Measurements from ENCODE around the gene ATP8A2. TPM values are rescaled to one million over a fixed set of nuclear protein-coding genes. Genes with fewer than 3 reads are reported as not detected.
A peak's percentile ranks its signal among the peaks of the same experiment; 100 is the strongest.

The ATP8A2 gene
- total RNA-seq, 1 experiment from 2014 or later, result 0.26 TPM

- in situ Hi-C loops (cut with HindIII; ENCODE audit: low pct_unique_long_range_greater_than_20kb, low sequenced_read_pairs), result no loop called here
- no peak for DNase-seq (ENCODE audit: low read depth, low spot score)
These were observed 57.7 kb downstream of the ATP8A2 start for GRCh38 chr13:25429466-25429865.

GRCh38 chr13:25432691-25433090 lies 60.9 kb downstream of the ATP8A2 start:
- in situ Hi-C loops (cut with HindIII; ENCODE audit: low pct_unique_long_range_greater_than_20kb, low sequenced_read_pairs), result no loop called here
- no peak for DNase-seq (ENCODE audit: low read depth, low spot score)

DNA sequence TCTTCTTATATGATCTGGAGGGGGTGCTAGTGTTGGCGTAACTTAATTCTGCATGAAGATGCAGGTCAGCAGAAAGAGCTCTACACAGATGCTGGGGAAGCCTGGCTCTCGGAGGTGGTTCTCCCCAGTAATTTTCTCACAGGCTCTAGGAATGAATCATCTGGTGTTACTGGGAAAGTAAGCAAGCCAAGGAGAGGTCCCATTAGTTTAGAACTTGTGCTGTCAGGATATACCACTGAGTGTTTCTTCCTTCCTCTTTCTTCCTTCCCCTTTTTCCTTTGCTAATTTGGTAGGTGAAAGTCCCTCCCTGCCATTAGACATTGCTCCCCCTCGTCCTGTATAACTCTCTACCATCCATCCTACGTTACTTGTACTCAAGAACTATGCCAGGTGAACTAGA lies 68.3 kb downstream of the ATP8A2 start:
- in situ Hi-C loops (cut with HindIII; ENCODE audit: low pct_unique_long_range_greater_than_20kb, low sequenced_read_pairs), result no loop called here
- DNase-seq (ENCODE audit: low read depth, low spot score), result no peak

DNA sequence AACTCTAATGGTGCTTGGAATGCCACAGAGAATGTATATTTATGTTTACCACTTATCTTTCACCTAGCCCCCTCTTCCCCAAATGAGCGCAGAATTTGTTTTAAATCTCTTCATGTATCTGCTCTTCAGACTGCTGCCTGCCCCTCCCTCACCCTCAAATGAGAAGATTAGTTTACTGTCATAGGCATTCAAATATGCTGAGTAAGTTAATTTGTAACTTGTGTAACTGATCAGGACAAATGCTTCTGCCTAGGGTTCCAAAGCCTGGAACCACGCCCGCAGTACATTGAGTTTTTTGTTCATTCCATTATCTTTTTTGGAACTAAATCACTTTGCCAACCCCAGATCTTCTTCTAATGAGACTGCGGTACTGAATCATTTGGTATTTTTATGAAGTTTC lies 74.5 kb downstream of the ATP8A2 start:
- in situ Hi-C loops (cut with HindIII; ENCODE audit: low pct_unique_long_range_greater_than_20kb, low sequenced_read_pairs), result no loop called here
- DNase-seq (ENCODE audit: low read depth, low spot score), result no peak

DNA sequence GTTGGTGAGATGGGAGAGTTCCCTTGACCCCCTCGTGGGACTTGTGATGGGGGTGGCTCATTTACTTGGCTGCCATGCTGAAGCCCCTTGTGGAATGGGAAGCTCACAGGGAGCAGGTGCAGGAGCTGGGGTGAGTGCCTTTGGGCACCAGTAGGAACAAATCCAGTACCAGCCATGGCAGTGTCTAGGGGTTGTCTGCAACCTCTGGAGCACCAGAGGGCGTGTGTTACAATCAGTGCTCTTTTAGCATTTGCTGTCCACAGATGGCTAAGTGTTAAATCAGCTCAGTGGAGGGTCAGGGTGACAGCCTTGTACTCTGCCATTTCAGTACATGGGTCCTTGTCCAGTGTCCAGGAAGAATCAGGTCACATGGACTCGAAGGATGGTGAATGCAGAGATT lies 75.6 kb downstream of the ATP8A2 start:
- peak; percentile 7 for DNase-seq (ENCODE audit: low read depth, low spot score)
- in situ Hi-C loops (cut with HindIII; ENCODE audit: low pct_unique_long_range_greater_than_20kb, low sequenced_read_pairs), result no loop called here

GRCh38 chr13:25453850-25454365 lies 82.1 kb downstream of the ATP8A2 start:
- DNase-seq (ENCODE audit: low read depth, low spot score), result no peak
- in situ Hi-C loops (cut with HindIII; ENCODE audit: low pct_unique_long_range_greater_than_20kb, low sequenced_read_pairs), result no loop called here

DNA sequence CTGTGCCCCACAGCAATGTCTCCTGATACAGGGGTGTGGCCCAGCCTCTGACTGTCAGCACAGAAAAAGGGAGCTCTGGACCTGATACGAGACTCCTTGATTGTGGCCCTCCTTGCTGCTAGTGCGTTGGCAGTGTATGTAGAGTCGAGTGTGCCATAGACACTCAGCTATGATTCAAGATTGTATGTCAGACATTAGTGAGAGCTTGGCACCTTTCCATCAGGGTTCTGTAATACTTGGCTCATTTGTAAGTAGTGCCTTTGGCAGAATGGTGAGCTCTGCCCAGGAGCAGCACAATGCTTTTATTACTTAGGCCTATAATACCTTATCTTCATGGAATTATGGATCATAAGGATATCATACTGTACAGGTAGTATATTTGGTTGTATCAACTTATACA lies 83.4 kb downstream of the ATP8A2 start:
- no peak for DNase-seq (ENCODE audit: low read depth, low spot score)
- in situ Hi-C loops (cut with HindIII; ENCODE audit: low pct_unique_long_range_greater_than_20kb, low sequenced_read_pairs), result no loop called here

DNA sequence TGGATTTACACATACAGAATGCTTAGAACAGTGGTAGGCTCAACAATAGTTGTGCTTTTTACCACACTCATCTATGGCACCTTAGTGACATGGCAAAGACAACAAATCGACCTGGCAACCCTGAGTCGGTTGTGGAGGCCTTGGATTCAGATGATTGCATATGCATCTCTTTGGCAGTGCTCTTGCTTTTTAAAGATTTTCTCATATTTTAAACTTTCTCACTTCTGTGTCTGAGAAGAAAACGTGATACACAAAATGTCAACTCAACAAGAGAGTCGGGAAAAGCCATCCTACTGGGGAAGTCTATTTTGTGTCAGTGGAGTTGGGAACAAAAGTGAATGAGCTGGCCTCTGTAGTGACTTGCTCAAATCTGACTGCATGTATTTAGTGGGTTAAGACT lies 85.8 kb downstream of the ATP8A2 start:
- in situ Hi-C loops (cut with HindIII; ENCODE audit: low pct_unique_long_range_greater_than_20kb, low sequenced_read_pairs), result no loop called here

GRCh38 chr13:25462301-25463125 lies 90.7 kb downstream of the ATP8A2 start:
- no peak for DNase-seq (ENCODE audit: low read depth, low spot score)
- in situ Hi-C loops (cut with HindIII; ENCODE audit: low pct_unique_long_range_greater_than_20kb, low sequenced_read_pairs), result no loop called here

More for the DNA sequence above, 85.8 kb downstream of the ATP8A2 start:
- DNase-seq (ENCODE audit: low read depth, low spot score), result no peak

- no peak for DNase-seq (ENCODE audit: low read depth, low spot score)
- in situ Hi-C loops (cut with HindIII; ENCODE audit: low pct_unique_long_range_greater_than_20kb, low sequenced_read_pairs), result no loop called here
These were observed 91.7 kb downstream of the ATP8A2 start for GRCh38 chr13:25463496-25463895.

DNA sequence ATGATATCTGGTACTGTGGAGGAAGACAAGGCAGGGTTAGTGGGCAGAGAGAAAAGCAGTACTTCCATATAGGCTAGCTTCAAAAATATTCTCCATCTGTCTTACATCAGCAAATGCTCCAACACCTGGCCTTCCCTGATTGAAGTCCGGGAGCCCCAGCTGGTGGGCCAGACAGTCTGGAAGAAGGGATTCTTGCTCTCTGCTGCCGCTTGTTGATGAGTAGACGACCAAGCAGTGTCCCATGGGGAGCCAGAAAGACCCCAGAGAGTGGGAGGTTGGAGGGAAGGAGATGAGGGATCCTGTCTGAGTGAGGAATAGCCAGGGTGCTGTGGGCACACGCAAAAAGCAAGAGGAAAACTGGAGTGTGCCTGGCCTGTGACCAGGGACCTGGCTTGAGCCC lies 95.1 kb downstream of the ATP8A2 start:
- in situ Hi-C loops (cut with HindIII; ENCODE audit: low pct_unique_long_range_greater_than_20kb, low sequenced_read_pairs), result no loop called here

DNA sequence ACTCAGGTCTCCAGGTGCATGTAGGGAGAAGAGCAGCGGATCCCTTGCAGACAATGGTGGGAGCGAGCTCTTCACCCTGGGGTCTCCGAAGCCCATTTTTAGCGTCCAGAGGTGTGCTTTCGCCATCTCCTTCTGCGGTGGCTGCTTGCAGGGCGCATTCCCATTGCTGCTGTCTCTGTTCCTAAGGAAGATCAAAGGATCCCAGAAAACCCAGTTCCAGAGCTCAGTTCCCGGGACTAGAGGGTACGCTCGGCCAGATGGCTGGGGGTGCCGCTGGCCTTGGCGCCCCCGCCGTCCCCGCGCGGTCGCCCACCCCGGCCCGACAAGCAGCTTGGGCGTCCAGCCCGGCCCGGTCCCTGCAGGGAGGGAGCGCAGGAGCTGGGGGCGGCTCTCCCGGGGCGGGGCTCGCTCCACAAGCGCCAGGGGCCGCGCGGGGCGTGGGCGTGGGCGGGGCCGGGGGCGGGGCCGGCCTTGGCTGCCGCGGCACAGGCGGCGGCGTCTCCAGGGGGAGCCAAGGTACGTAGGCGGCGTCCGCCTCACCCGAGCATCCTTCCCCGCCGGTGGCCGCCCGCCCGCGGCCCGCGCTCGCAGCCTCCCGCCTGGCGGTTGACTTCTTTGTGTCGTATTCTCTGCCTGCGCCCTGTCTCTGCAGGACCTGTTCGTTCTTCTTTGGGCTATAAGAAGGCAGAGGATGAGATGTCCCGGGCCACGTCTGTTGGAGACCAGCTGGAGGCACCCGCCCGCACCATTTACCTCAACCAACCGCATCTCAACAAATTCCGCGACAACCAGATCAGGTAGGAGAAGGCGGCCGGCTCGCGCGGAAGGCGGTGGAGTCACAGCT lies 96.8 kb downstream of the ATP8A2 start:
- DNase-seq (ENCODE audit: low read depth, low spot score), result no peak
- in situ Hi-C loops (cut with HindIII; ENCODE audit: low pct_unique_long_range_greater_than_20kb, low sequenced_read_pairs), result no loop called here

More for the DNA sequence above, 95.1 kb downstream of the ATP8A2 start:
- no peak for DNase-seq (ENCODE audit: low read depth, low spot score)

- no peak for DNase-seq (ENCODE audit: low read depth, low spot score)
- in situ Hi-C loops (cut with HindIII; ENCODE audit: low pct_unique_long_range_greater_than_20kb, low sequenced_read_pairs), result no loop called here
These were observed 97.4 kb downstream of the ATP8A2 start for GRCh38 chr13:25469169-25469525.

GRCh38 chr13:25473864-25474263 lies 102.1 kb downstream of the ATP8A2 start:
- in situ Hi-C loops (cut with HindIII; ENCODE audit: low pct_unique_long_range_greater_than_20kb, low sequenced_read_pairs), result no loop called here
- DNase-seq (ENCODE audit: low read depth, low spot score), result no peak

- DNase-seq (ENCODE audit: low read depth, low spot score), result no peak
- in situ Hi-C loops (cut with HindIII; ENCODE audit: low pct_unique_long_range_greater_than_20kb, low sequenced_read_pairs), result no loop called here
These were observed 106.4 kb downstream of the ATP8A2 start for GRCh38 chr13:25478186-25478585.

GRCh38 chr13:25489238-25489637 lies 117.5 kb downstream of the ATP8A2 start:
- in situ Hi-C loops (cut with HindIII; ENCODE audit: low pct_unique_long_range_greater_than_20kb, low sequenced_read_pairs), result no loop called here
- no peak for DNase-seq (ENCODE audit: low read depth, low spot score)

GRCh38 chr13:25490236-25490635 lies 118.5 kb downstream of the ATP8A2 start:
- DNase-seq (ENCODE audit: low read depth, low spot score), result no peak
- in situ Hi-C loops (cut with HindIII; ENCODE audit: low pct_unique_long_range_greater_than_20kb, low sequenced_read_pairs), result no loop called here

DNA sequence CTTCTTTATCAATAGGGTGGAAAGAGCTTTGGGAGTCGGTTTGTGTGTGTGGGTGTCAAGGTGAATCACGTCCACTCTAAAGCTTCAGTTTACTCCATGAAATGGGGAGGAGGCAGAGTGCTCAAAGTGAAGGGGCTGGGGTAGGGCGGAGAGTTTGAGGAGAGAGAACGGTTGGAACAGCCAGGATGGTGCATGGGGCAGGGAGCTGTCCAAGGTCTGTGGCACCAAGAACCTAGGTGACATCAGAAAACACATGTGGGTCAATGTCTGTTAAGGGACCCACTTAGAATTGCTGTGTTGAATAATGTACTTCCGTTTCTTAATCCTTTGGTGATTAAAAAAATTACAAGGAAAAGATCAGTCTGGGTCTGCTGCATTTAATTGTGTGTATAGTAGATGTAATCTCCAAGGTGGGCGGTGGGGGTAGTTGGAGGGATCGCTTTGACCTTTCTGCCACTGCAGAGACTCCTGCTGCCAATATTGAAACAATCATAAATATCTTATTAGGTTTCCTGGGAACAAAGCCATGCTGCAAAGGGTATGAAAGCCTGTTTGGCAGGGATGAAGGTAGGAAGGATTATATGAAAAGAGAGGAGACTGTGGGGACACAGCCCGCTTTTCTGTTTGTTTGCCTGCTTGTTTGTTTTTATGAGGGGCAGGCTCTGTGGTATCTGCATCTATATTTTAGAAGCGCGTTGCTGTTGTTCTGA lies 122.3 kb downstream of the ATP8A2 start:
- no peak for DNase-seq (ENCODE audit: low read depth, low spot score)
- in situ Hi-C loops (cut with HindIII; ENCODE audit: low pct_unique_long_range_greater_than_20kb, low sequenced_read_pairs), result no loop called here

Data from SK-MEL-5 (cell line).